ENCODE data around the gene SCRT2.
"Not testable (repeated sequence)": the region's sequence is repeated elsewhere in the genome, so short reads cannot be mapped to it uniquely, and the experiment has no call there.

Gene SCRT2

GRCh38 chr20:653110-653589, 22.5 kb downstream of the SCRT2 start, which contains the start of gene SRXN1:
Gene SRXN1 (minus strand): TSS chr20:653200. CDS start chr20:653185, 15 bp downstream.
- DNase-seq (ENCODE audit: low read depth), result peak; percentile 72

GRCh38 chr20:652615-653109, 22.9 kb downstream of the SCRT2 start:
- no peak for DNase-seq (ENCODE audit: low read depth)

GRCh38 chr20:651713-652614, 23.6 kb downstream of the SCRT2 start:
- no peak for DNase-seq (ENCODE audit: low read depth)

- no peak for DNase-seq (ENCODE audit: low read depth)
Observed at GRCh38 chr20:650954-651353, 24.6 kb downstream of the SCRT2 start.

- no peak for DNase-seq (ENCODE audit: low read depth)
Observed at GRCh38 chr20:650281-650680, 25.3 kb downstream of the SCRT2 start.

GRCh38 chr20:647479-648019, 28.1 kb downstream of the SCRT2 start:
- no peak for DNase-seq (ENCODE audit: low read depth)

GRCh38 chr20:646868-647233, 28.8 kb downstream of the SCRT2 start:
- DNase-seq (ENCODE audit: low read depth), result no peak

GRCh38 chr20:646107-646867, 29.3 kb downstream of the SCRT2 start:
- DNase-seq (ENCODE audit: low read depth), result no peak

- DNase-seq (ENCODE audit: low read depth), result peak; percentile 42
Observed at GRCh38 chr20:645318-646106, 30.1 kb downstream of the SCRT2 start.

GRCh38 chr20:644692-645317, 30.8 kb downstream of the SCRT2 start:
- DNase-seq (ENCODE audit: low read depth), result no peak

GRCh38 chr20:642398-643174, 33.0 kb downstream of the SCRT2 start:
- no peak for DNase-seq (ENCODE audit: low read depth)

- DNase-seq (ENCODE audit: low read depth), result not testable (repeated sequence)
Observed at GRCh38 chr20:642013-642397, 33.6 kb downstream of the SCRT2 start.

GRCh38 chr20:641516-641875, 34.1 kb downstream of the SCRT2 start:
- DNase-seq (ENCODE audit: low read depth), result no peak

- no peak for DNase-seq (ENCODE audit: low read depth)
Observed at GRCh38 chr20:640674-641515, 34.7 kb downstream of the SCRT2 start.

- DNase-seq (ENCODE audit: low read depth), result no peak
Observed at GRCh38 chr20:638579-638978, 37.0 kb downstream of the SCRT2 start.

- no peak for DNase-seq (ENCODE audit: low read depth)
Observed at GRCh38 chr20:637559-637958, 38.0 kb downstream of the SCRT2 start.

- no peak for DNase-seq (ENCODE audit: low read depth)
Observed at GRCh38 chr20:635893-636338, 39.7 kb downstream of the SCRT2 start.

GRCh38 chr20:635028-635892, 40.3 kb downstream of the SCRT2 start:
- no peak for DNase-seq (ENCODE audit: low read depth)
